Ectodermal cell (in vitro differentiated cells): ENCODE data around the gene USP20.

Source experiments
- H3K27ac ChIP-seq: 2 replicates; pipeline ENCODE4 v1.7.0; 2013; ENCODE audit warnings: mild to moderate bottlenecking, low read depth, low read length; ENCODE audit not compliant: insufficient read depth, poor library complexity, severe bottlenecking
- H3K27me3 ChIP-seq: 2 replicates; pipeline ENCODE4 v1.7.0; 2013; ENCODE audit warnings: mild to moderate bottlenecking, low read length; ENCODE audit not compliant: insufficient read depth, control insufficient read depth, poor library complexity, severe bottlenecking
- H3K36me3 ChIP-seq: one replicate; pipeline ENCODE4 v1.7.0; 2013; ENCODE audit warnings: low read length; ENCODE audit not compliant: control insufficient read depth, insufficient read depth
- H3K4me1 ChIP-seq: one replicate; pipeline ENCODE4 v1.7.0; 2013; ENCODE audit warnings: low read length; ENCODE audit not compliant: control insufficient read depth, insufficient read depth
- H3K4me3 ChIP-seq: 2 replicates; pipeline ENCODE4 v1.7.0; 2013; ENCODE audit warnings: low read depth, low read length, control low read depth; ENCODE audit not compliant: insufficient read depth
- H3K9me3 ChIP-seq: 2 replicates; pipeline ENCODE4 v1.7.0; 2013; ENCODE audit warnings: mild to moderate bottlenecking, low read length, moderate library complexity; ENCODE audit not compliant: control insufficient read depth
- WGBS, 2 experiments: methylation state at CpG; one replicate each; pipeline ENCODE4 v1.1.7; 2013; ENCODE audit warnings: missing lambda C conversion rate in 2 of 2; 5-methylcytosine and 5-hydroxymethylcytosine counted together

The USP20 gene

DNA sequence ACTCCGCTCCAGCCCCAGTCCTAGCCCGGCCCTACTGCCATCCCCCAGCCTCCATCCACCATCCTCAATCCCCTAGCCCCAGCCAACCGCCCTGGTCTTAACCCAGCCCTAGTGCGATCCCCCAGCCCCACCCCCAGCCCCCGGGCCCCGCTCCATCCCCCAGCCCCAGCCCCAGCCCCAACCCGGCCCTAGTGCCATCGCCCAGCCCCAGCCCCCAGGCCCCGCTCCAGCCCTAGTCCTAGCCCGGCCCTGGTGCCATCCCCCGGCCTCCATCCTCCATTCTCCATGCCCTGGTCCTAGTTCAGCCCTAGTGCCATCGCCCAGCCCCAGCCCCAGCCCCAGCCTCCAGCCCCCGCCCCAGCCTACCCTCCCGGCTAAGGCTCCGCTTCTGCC lies 11.7 kb upstream of the USP20 start:
- Histone ChIP-seq H3K27ac (no peak overlapping the region), H3K36me3 (peaks cover 23% of the 10 kb centered on the region), H3K4me1 (no peaks in the 10 kb centered on the region), H3K4me3 (peak overlapping the region; percentile 84), H3K9me3 (no peaks in the 10 kb centered on the region), H3K27me3 (no peaks in the 10 kb centered on the region)
- WGBS, 2 experiments = 0 to 1% methylated on average over 11 to 14 of the region's 15 CpGs

DNA sequence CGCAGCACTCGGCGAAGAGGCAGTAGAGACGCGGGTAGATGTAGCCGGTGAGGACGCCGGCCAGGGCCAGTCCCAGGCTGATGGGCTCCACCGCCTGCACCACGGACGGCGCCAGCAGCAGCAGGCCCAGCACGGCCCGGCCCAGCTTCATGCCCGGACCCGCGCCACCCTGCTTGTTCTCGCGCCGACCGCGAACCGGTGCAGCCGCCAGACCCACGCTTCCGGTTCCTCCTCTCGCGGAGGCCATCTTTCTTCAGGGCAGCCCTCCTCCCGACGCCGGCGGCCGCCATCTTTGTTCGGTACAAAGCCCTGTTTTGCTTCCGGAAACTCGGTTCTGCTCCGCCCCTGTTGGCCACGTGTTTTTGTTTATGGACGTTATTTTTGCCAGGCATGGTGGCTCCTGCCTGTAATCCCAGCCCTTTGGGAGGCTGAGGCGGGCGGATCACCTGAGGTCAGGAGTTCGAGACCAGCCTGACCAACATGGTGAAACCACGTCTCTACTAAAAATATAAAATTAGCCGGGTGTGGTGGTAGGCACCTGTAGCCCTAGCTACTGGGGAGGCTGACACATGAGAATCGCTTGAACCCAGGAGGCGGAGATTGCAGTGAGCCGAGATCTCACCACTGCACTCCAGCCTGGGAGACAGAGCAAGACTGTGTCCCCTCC lies 11.2 kb upstream of the USP20 start, which contains the start of gene TOR1A:
Gene TOR1A, minus strand, starts transcription at position 202 of the 667 bp plus-strand sequence. Its CDS starts 51 bp downstream, at position 151.
- H3K27me3 ChIP-seq = no peaks in the 10 kb centered on the region
- peaks cover 23% of the 10 kb centered on the region for H3K36me3 ChIP-seq
- H3K27ac ChIP-seq = no peak within 1 kb of the TSS
- 6% methylated on average over 47 of the region's 47 CpGs for WGBS, 2 experiments
- no peaks in the 10 kb centered on the region for H3K4me1 ChIP-seq
- H3K9me3 ChIP-seq = no peaks in the 10 kb centered on the region
- peak within 1 kb of the TSS; percentile 84 for H3K4me3 ChIP-seq

DNA sequence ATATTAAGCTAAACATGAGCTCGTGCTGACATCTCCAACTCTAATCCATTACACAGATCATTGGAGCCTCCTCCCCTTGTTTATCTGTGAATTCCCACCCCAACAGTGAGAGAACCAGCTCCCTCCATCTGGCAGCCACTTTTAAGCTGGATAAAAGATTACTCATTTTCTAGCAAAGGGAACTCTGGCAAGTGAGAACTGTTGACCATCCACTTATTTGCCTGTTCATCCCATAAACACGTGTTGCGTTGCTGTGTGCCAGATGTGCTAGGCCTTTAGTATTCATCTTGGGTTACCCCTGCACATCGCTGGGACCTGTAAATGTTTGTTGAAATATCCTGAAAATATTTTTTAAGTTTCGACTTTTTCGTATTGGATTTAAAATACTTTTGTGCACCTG lies 8.9 kb upstream of the USP20 start:
- H3K9me3 ChIP-seq = no peaks in the 10 kb centered on the region
- peaks cover 27% of the 10 kb centered on the region for H3K36me3 ChIP-seq
- H3K4me1 ChIP-seq = no peaks in the 10 kb centered on the region
- H3K27me3 ChIP-seq = no peaks in the 10 kb centered on the region
- WGBS, 2 experiments = 96 to 98% methylated on average over 6 of the region's 6 CpGs
- no peak overlapping the region for H3K27ac ChIP-seq
- no peak overlapping the region for H3K4me3 ChIP-seq

DNA sequence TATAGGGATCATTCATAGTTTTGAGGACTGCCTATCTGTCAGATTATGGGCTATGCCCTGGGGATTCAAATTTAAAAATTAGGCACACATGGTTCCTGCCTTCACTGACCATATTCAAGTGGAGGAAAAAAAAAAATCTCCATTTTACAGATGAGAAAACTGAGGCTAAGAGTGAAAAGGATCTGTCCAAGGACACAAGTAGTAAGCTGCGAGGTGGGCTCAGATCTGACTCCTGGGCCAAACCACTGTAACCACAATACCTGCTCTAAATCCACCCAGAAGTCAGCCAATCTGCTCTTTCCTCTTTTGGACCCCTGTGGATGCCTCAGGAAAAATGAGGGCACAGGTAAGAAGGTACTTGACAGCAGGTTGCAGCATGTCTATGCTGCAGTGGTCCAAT lies 8.5 kb upstream of the USP20 start:
- no peaks in the 10 kb centered on the region for H3K27me3 ChIP-seq
- H3K9me3 ChIP-seq = no peaks in the 10 kb centered on the region
- no peaks in the 10 kb centered on the region for H3K4me1 ChIP-seq
- no peak overlapping the region for H3K4me3 ChIP-seq
- no peak overlapping the region for H3K27ac ChIP-seq
- H3K36me3 ChIP-seq = peaks cover 27% of the 10 kb centered on the region
- WGBS, 2 experiments = 89 to 93% methylated on average over 1 of the region's 1 CpG

DNA sequence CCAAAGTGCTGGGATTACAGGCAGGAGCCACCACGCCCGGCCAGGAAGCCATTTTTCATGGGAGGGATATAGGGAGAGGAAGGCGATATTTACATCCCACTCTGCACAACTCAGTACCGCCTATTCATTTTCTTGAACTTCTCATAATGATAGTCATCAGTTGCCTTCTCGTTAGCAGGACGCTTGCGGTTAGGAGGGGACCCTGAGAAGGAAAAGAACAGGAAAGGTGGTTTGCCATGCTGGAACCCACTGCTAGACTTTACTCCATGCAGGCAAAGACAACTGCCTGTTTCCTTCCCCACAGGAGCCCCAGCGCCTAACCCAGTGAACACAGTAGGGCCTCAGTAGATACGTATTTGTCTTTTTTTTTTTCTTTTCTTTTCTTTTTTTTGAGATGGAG lies 7.2 kb upstream of the USP20 start:
- no peaks in the 10 kb centered on the region for H3K9me3 ChIP-seq
- no peak overlapping the region for H3K27ac ChIP-seq
- no peaks in the 10 kb centered on the region for H3K27me3 ChIP-seq
- no peak overlapping the region for H3K4me3 ChIP-seq
- no peaks in the 10 kb centered on the region for H3K4me1 ChIP-seq
- WGBS, 2 experiments = 89% methylated on average over 9 of the region's 9 CpGs
- H3K36me3 ChIP-seq = peaks cover 25% of the 10 kb centered on the region

DNA sequence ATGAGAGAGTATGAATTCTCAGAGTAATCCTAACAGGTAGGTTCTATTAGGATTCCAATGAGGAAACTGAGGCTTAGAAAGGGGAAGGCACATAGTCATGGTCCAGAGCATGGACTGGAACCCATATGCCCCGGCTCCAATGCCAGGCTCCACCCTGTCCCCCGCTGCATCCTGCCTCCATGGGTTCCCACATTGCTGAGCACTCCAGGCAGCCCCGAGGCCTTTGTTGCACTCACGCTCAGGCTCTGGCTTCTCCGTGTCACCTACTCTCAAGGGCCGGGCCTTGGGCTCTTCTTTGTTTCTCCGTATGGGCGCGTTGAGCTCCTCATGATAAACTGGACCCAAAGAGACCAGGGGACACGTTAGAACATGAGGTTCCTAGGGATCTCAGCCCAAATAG lies 6.3 kb upstream of the USP20 start:
- 95% methylated on average over 10 of the region's 10 CpGs for WGBS, 2 experiments
- Histone ChIP-seq H3K9me3 (no peaks in the 10 kb centered on the region), H3K4me3 (no peak overlapping the region), H3K27ac (no peak overlapping the region), H3K4me1 (no peaks in the 10 kb centered on the region), H3K27me3 (no peaks in the 10 kb centered on the region), H3K36me3 (peaks cover 25% of the 10 kb centered on the region)

DNA sequence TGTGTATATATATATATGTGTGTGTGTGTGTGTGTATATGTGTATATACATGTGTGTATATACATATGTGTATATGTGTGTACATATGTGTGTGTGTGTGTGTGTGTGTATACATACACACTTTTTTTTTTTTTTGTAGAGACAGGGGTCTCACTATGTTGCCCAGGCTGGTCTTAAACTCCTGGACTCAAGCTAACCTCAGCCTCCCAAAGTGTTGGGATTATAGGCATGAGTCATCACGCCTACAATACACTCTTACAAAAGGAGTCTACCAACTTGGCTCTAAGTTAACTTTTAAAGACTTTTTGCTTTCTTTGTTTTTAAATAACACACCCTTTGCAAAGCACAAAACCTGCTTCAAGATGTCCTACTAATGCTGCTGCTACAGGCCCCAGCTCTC lies 2.3 kb upstream of the USP20 start:
- Histone ChIP-seq H3K27ac (no peak overlapping the region), H3K27me3 (no peaks in the 10 kb centered on the region), H3K36me3 (peaks cover 25% of the 10 kb centered on the region), H3K4me1 (peaks cover 5% of the 10 kb centered on the region), H3K4me3 (no peak overlapping the region), H3K9me3 (no peaks in the 10 kb centered on the region)
- WGBS, 2 experiments = 83 to 95% methylated on average over 1 of the region's 1 CpG

DNA sequence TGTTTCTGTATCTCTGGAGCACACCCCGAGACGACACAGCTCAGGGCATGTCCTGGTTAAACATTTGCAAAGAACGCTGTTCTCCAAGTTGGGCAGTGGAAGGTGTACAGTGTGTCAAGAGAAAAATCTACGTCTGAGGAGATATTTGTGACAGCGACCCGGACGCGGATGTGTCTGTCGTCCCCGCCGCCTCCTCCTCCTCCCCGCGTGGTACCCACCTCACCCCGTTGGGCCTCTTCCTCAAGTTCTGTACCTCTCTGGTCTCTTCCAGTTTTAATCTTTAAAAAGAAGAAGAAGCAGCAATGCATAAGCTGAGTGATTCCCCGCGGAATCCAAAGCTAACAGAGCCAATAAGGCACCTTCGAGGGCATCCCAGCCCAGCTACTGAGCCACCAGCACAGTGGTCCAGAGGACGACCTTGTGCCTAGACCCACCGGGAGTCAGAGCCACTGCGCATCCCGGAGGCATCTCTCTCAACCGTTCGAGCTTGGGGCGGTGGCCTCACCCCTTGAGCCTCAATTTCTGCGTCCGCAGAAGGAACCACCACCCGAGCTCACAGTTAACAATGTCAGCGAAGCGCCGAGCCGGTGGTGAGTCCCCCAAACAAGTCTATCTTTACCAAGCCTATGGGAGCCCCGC lies 650 bp upstream of the USP20 start:
- H3K27me3 ChIP-seq = no peaks in the 10 kb centered on the region
- H3K9me3 ChIP-seq = no peaks in the 10 kb centered on the region
- no peak overlapping the region for H3K27ac ChIP-seq
- H3K4me3 ChIP-seq = peak overlapping the region; percentile 92
- peaks cover 15% of the 10 kb centered on the region for H3K36me3 ChIP-seq
- 5 to 6% methylated on average over 32 of the region's 32 CpGs for WGBS, 2 experiments
- H3K4me1 ChIP-seq = peaks cover 5% of the 10 kb centered on the region

DNA sequence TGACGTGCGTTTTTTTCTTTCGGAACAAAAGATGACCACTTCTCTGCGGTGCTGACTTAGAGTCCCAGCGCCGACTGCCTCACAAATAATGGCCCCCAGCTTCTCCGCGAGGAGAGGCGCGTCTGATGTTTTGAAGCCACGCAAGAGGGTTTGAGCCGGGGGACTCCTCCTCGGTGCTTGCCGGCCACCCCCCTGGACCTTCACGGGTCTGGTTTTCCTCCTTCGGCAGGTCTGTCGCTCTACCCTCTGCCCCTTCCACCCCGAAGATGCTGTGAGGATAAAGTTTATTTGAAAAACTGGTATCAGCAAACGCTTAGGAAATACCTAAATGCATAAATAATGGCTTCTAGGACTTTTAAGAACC lies 584 bp downstream of the USP20 start:
- H3K27ac ChIP-seq = no peak overlapping the region
- no peaks in the 10 kb centered on the region for H3K9me3 ChIP-seq
- H3K4me1 ChIP-seq = peaks cover 5% of the 10 kb centered on the region
- H3K36me3 ChIP-seq = peaks cover 5% of the 10 kb centered on the region
- no peaks in the 10 kb centered on the region for H3K27me3 ChIP-seq
- peak overlapping the region; percentile 92 for H3K4me3 ChIP-seq
- 1 to 5% methylated on average over 18 to 19 of the region's 19 CpGs for WGBS, 2 experiments

DNA sequence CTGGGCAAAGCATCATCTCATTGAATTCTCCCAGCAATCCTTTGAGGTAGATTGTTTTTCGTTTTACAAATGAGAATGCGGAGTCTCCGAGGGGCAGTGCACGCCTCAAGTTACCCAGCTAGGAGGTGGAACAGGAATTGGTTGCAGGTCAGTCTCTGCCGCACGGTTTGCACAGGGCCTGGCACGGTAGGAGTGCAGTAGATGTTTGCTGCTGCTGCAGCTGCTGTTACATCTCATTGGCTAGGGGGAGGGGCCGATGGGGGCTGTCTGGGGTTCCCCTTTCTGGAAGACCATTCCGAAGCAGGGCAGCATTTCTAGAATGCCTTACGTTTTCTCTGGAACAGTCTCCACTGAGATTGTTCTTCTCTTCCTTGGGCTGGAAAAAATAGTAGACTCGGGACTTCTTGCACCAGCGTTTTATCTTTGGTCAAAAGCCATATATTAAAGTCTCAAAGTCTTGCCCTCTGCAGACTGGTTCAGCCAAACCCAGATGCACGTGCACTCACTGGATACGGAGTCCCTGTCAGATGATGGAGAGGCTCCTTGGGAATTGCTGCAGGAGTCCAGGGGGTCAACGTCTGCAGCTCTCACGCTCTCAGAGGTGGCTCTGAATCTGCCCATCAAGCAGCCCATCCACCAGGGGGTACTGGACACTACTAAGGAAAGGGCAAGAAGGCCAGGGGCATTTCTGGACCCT lies 1.2 kb downstream of the USP20 start:
- 68 to 69% methylated on average over 16 of the region's 16 CpGs for WGBS, 2 experiments
- Histone ChIP-seq H3K36me3 (peaks cover 5% of the 10 kb centered on the region), H3K4me3 (peak overlapping the region; percentile 92), H3K4me1 (peaks cover 5% of the 10 kb centered on the region), H3K9me3 (no peaks in the 10 kb centered on the region), H3K27ac (no peak overlapping the region), H3K27me3 (no peaks in the 10 kb centered on the region)
